ENCODE measurements around the gene LHX6. TPM values are rescaled to one million over a fixed set of nuclear protein-coding genes. Genes with fewer than 3 reads are reported as not detected.

Gene LHX6
- total and polyA plus RNA-seq, 2 donors, result 0.47 to 1.1 TPM

DNA sequence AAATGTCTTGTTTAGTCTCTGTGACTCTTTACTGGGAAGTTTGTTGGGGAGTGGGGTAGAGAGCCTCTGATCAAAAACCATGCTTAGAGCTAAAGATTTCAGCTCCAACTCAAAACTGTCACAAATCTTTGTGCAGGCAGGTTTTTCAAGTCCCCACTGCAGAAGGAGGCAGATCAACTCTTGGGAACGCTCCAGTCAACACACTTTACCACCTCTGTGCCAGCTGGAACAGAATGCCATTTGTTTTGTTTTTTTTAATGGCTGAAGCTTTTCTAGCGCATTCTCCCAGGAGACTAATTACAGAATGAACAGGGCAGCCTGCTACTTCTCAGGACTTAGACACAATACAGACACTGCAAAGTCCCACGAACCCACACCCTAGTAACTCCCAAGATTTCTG, 17.9 kb upstream of the LHX6 start:
- no peak overlapping the region for H3K27ac ChIP-seq (ENCODE audit: low read depth in 1 of 2, low read length in 1 of 2)
- H3K4me1 ChIP-seq (ENCODE audit: control insufficient read depth in 2 of 2, insufficient read depth in 2 of 2, low read length in 2 of 2), result no peaks in the 10 kb centered on the region
- no peaks in the 10 kb centered on the region for H3K9me3 ChIP-seq (ENCODE audit: control insufficient read depth in 2 of 2, insufficient read depth in 1 of 2, low read length in 1 of 2)
- peaks cover 44 to 73% of the 10 kb centered on the region in 2 donors for H3K36me3 ChIP-seq (ENCODE audit: control insufficient read depth in 2 of 2, insufficient read depth in 2 of 2, low read length in 1 of 2)
- H3K4me3 ChIP-seq (ENCODE audit: low read length in 2 of 2), result no peak overlapping the region
- DNase-seq (ENCODE audit: low read depth in 6 of 9, low spot score in 9 of 9), result no peak
- H3K27me3 ChIP-seq (ENCODE audit: control insufficient read depth in 2 of 2, insufficient read depth in 1 of 2, low read length in 1 of 2), result no peaks in the 10 kb centered on the region
- 97% methylated on average over 3 of the region's 3 CpGs for WGBS

DNA sequence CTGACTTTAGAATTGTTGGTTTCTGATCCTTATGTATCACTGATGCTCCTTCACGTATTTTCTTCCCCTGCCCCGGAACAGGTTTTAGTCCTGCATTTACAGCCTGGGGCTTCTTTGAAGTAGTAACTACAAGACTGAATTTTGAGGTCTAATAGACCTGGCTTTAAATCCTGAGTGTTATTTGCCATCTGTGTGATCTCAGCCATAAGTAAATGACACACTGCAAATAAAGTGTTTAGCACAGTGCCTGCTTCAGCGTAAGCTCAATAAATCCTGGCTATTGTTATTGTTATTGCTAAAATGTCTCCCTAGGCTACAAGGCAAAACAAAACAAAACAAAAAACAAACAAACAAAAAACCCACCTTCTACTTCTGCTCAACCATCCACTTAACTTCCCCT, 15.6 kb upstream of the LHX6 start:
- Histone ChIP-seq H3K9me3 (ENCODE audit: control insufficient read depth in 2 of 2, insufficient read depth in 1 of 2, low read length in 1 of 2) (no peaks in the 10 kb centered on the region), H3K27ac (ENCODE audit: low read depth in 1 of 2, low read length in 1 of 2) (no peak overlapping the region), H3K4me3 (ENCODE audit: low read length in 2 of 2) (no peak overlapping the region), H3K27me3 (ENCODE audit: control insufficient read depth in 2 of 2, insufficient read depth in 1 of 2, low read length in 1 of 2) (no peaks in the 10 kb centered on the region), H3K36me3 (ENCODE audit: control insufficient read depth in 2 of 2, insufficient read depth in 2 of 2, low read length in 1 of 2) (peaks cover 39 to 79% of the 10 kb centered on the region in 2 donors), H3K4me1 (ENCODE audit: control insufficient read depth in 2 of 2, insufficient read depth in 2 of 2, low read length in 2 of 2) (no peaks in the 10 kb centered on the region)
- WGBS, result 98% methylated on average over 3 of the region's 3 CpGs
- DNase-seq (ENCODE audit: low read depth in 6 of 9, low spot score in 9 of 9), result no peak

DNA sequence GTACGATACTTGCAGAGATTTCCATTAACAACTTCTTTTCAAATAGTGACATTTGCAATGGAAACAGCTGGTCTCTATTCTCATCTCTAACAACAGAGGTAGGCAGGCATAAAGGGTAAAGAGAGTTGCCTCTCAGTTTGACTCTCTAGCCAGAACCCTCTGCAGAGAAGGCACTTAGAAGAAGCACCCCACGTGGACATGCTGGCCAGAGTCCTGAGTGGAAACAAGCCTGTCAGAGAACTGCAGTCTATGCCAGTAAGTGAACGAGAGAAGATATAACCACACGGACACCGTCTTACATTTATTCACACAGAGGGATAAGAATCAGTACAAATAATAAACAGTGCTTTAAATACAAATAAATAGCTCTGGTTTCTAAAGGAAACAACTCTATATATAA, 11.0 kb upstream of the LHX6 start:
- peaks cover 20 to 46% of the 10 kb centered on the region in 2 donors for H3K36me3 ChIP-seq (ENCODE audit: control insufficient read depth in 2 of 2, insufficient read depth in 2 of 2, low read length in 1 of 2)
- 96% methylated on average over 5 of the region's 5 CpGs for WGBS
- H3K27ac ChIP-seq (ENCODE audit: low read depth in 1 of 2, low read length in 1 of 2), result no peak overlapping the region
- no peaks in the 10 kb centered on the region for H3K9me3 ChIP-seq (ENCODE audit: control insufficient read depth in 2 of 2, insufficient read depth in 1 of 2, low read length in 1 of 2)
- no peaks in the 10 kb centered on the region for H3K27me3 ChIP-seq (ENCODE audit: control insufficient read depth in 2 of 2, insufficient read depth in 1 of 2, low read length in 1 of 2)
- H3K4me3 ChIP-seq (ENCODE audit: low read length in 2 of 2), result no peak overlapping the region
- DNase-seq (ENCODE audit: low read depth in 6 of 9, low spot score in 9 of 9), result no peak
- H3K4me1 ChIP-seq (ENCODE audit: control insufficient read depth in 2 of 2, insufficient read depth in 2 of 2, low read length in 2 of 2), result no peaks in the 10 kb centered on the region

DNA sequence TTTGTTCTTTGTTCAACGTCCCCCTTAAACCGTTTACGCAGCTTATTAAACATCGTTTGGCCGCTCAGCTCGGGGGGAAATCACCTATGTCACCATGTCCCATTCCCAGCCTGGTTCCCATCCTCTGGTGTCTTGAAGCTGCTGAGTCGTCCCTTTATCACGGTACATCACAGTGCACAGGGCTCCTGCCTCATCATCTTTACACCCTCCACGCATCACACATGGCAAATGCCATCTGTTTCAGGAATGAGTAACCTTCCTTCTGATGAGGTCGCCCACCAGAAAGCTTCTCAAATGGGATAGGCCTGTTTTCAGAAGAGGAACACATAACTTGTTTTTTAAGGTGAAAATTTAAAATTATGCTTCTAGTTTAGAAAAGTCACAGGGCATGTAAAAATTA, 7.9 kb upstream of the LHX6 start:
- no peak overlapping the region for H3K4me3 ChIP-seq (ENCODE audit: low read length in 2 of 2)
- H3K27me3 ChIP-seq (ENCODE audit: control insufficient read depth in 2 of 2, insufficient read depth in 1 of 2, low read length in 1 of 2), result peaks cover 4 to 19% of the 10 kb centered on the region in 2 donors
- no peak for DNase-seq (ENCODE audit: low read depth in 6 of 9, low spot score in 9 of 9)
- H3K4me1 ChIP-seq (ENCODE audit: control insufficient read depth in 2 of 2, insufficient read depth in 2 of 2, low read length in 2 of 2), result no peaks in the 10 kb centered on the region
- H3K27ac ChIP-seq (ENCODE audit: low read depth in 1 of 2, low read length in 1 of 2), result no peak overlapping the region
- H3K36me3 ChIP-seq (ENCODE audit: control insufficient read depth in 2 of 2, insufficient read depth in 2 of 2, low read length in 1 of 2), result peaks cover 5 to 20% of the 10 kb centered on the region in 2 donors
- WGBS, result 95% methylated on average over 10 of the region's 10 CpGs
- H3K9me3 ChIP-seq (ENCODE audit: control insufficient read depth in 2 of 2, insufficient read depth in 1 of 2, low read length in 1 of 2), result no peaks in the 10 kb centered on the region

DNA sequence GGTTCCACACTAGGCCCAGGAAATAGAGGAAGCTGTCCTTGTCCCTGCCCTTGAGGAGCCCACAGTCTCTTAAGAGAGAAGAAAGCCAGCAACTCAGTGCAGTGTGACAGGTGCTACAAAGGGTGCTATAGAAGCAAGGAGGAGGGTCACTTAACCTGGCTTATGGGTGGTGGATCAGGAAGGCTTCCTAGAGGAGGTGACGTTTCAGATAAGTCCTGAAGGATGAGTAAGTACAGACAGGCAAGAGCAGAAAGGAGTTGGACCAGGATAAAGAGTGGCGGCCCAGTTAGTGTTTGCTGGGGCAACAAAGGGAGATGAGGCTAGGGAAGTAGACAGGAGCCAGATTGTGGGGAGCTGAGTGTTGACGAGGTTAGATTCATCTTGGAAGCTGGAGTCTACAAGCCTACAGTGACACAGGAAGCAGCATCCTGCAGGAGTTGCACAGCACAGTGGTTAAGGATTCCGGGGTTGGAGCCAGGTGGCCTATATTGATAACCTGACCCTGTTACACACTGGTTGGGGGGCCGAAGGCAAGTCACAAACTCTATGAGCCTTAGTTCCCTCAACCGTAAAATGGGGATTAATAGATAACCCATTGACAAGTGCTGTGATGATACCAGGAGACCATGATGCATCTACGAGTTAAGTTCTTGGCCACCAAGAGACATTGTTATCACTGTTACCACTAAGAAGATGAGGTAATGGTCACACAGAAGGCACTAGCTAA, 5.4 kb upstream of the LHX6 start:
- Histone ChIP-seq H3K4me3 (ENCODE audit: low read length in 2 of 2) (no peak overlapping the region), H3K27ac (ENCODE audit: low read depth in 1 of 2, low read length in 1 of 2) (no peak overlapping the region), H3K4me1 (ENCODE audit: control insufficient read depth in 2 of 2, insufficient read depth in 2 of 2, low read length in 2 of 2) (no peaks in the 10 kb centered on the region), H3K9me3 (ENCODE audit: control insufficient read depth in 2 of 2, insufficient read depth in 1 of 2, low read length in 1 of 2) (no peaks in the 10 kb centered on the region), H3K27me3 (ENCODE audit: control insufficient read depth in 2 of 2, insufficient read depth in 1 of 2, low read length in 1 of 2) (peaks cover 24 to 44% of the 10 kb centered on the region in 2 donors), H3K36me3 (ENCODE audit: control insufficient read depth in 2 of 2, insufficient read depth in 2 of 2, low read length in 1 of 2) (peaks cover 0 to 3% of the 10 kb centered on the region in 2 donors)
- WGBS, result 93% methylated on average over 7 of the region's 7 CpGs
- DNase-seq (ENCODE audit: low read depth in 6 of 9, low spot score in 9 of 9), result no peak

- WGBS, result 90% methylated on average over 6 of the region's 6 CpGs
Observed at GRCh38 chr9:122232796-122233306, 4.1 kb upstream of the LHX6 start.

DNA sequence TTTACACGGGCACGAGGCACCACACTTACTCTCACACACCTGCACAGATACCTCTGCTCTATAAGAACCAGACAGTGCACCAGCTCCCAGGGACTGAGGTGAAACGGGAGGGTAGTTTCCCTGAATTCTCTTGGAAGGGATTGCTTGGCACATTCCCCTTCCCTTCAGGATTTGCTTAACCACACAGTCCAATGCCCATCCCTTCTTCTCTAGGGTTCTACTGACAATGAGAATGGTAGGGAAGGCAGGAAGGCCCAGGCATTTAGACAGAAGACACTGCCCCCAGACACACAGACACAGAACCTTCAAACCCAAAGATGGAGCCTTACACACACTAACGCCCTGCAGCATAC, 704 bp upstream of the LHX6 start:
- Histone ChIP-seq H3K27me3 (ENCODE audit: control insufficient read depth in 2 of 2, insufficient read depth in 1 of 2, low read length in 1 of 2) (peaks cover 71 to 91% of the 10 kb centered on the region in 2 donors), H3K4me3 (ENCODE audit: low read length in 2 of 2) (no peak overlapping the region), H3K9me3 (ENCODE audit: control insufficient read depth in 2 of 2, insufficient read depth in 1 of 2, low read length in 1 of 2) (peaks cover 0 to 2% of the 10 kb centered on the region in 2 donors), H3K27ac (ENCODE audit: low read depth in 1 of 2, low read length in 1 of 2) (no peak overlapping the region), H3K36me3 (ENCODE audit: control insufficient read depth in 2 of 2, insufficient read depth in 2 of 2, low read length in 1 of 2) (no peaks in the 10 kb centered on the region), H3K4me1 (ENCODE audit: control insufficient read depth in 2 of 2, insufficient read depth in 2 of 2, low read length in 2 of 2) (no peaks in the 10 kb centered on the region)
- no peak for DNase-seq (ENCODE audit: low read depth in 6 of 9, low spot score in 9 of 9)
- WGBS, result 82% methylated on average over 4 of the region's 4 CpGs

More at GRCh38 chr9:122232796-122233306, 4.1 kb upstream of the LHX6 start:
- no peaks in the 10 kb centered on the region for H3K4me1 ChIP-seq (ENCODE audit: control insufficient read depth in 2 of 2, insufficient read depth in 2 of 2, low read length in 2 of 2)
- H3K36me3 ChIP-seq (ENCODE audit: control insufficient read depth in 2 of 2, insufficient read depth in 2 of 2, low read length in 1 of 2), result no peaks in the 10 kb centered on the region
- DNase-seq (ENCODE audit: low read depth in 6 of 9, low spot score in 9 of 9), result no peak
- H3K27me3 ChIP-seq (ENCODE audit: control insufficient read depth in 2 of 2, insufficient read depth in 1 of 2, low read length in 1 of 2), result peaks cover 37 to 57% of the 10 kb centered on the region in 2 donors
- H3K27ac ChIP-seq (ENCODE audit: low read depth in 1 of 2, low read length in 1 of 2), result no peak overlapping the region
- no peak overlapping the region for H3K4me3 ChIP-seq (ENCODE audit: low read length in 2 of 2)
- no peaks in the 10 kb centered on the region for H3K9me3 ChIP-seq (ENCODE audit: control insufficient read depth in 2 of 2, insufficient read depth in 1 of 2, low read length in 1 of 2)

- no peak overlapping the region for H3K27ac ChIP-seq (ENCODE audit: low read depth in 1 of 2, low read length in 1 of 2)
- no peaks in the 10 kb centered on the region for H3K36me3 ChIP-seq (ENCODE audit: control insufficient read depth in 2 of 2, insufficient read depth in 2 of 2, low read length in 1 of 2)
- peaks cover 0 to 2% of the 10 kb centered on the region in 2 donors for H3K9me3 ChIP-seq (ENCODE audit: control insufficient read depth in 2 of 2, insufficient read depth in 1 of 2, low read length in 1 of 2)
- under 1% methylated on average over 38 of the region's 38 CpGs for WGBS
- no peaks in the 10 kb centered on the region for H3K4me1 ChIP-seq (ENCODE audit: control insufficient read depth in 2 of 2, insufficient read depth in 2 of 2, low read length in 2 of 2)
- no peak for DNase-seq (ENCODE audit: low read depth in 6 of 9, low spot score in 9 of 9)
- peaks cover 75 to 98% of the 10 kb centered on the region in 2 donors for H3K27me3 ChIP-seq (ENCODE audit: control insufficient read depth in 2 of 2, insufficient read depth in 1 of 2, low read length in 1 of 2)
- H3K4me3 ChIP-seq (ENCODE audit: low read length in 2 of 2), result peak overlapping the region in 1 of 2 donors; percentile 31
Observed at GRCh38 chr9:122228191-122228567, 578 bp downstream of the LHX6 start.

DNA sequence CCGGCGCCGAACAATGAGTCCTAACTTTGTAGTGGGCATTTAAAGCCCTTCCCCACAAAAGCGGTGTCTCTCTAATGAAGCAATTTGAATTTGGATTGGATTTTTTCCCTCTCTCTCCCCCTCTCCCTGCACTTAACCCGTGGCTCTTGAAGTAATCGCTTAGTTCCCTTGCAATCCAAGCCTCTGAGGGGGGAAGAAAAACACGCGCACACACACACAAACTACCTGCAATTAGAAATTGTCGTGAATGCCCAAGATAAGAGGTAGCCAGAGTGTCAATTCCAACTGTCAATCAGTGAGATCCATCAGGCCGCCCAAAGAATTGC, 1.2 kb downstream of the LHX6 start:
- Histone ChIP-seq H3K9me3 (ENCODE audit: control insufficient read depth in 2 of 2, insufficient read depth in 1 of 2, low read length in 1 of 2) (peaks cover 0 to 2% of the 10 kb centered on the region in 2 donors), H3K27ac (ENCODE audit: low read depth in 1 of 2, low read length in 1 of 2) (no peak overlapping the region), H3K4me3 (ENCODE audit: low read length in 2 of 2) (no peak overlapping the region), H3K4me1 (ENCODE audit: control insufficient read depth in 2 of 2, insufficient read depth in 2 of 2, low read length in 2 of 2) (no peaks in the 10 kb centered on the region), H3K36me3 (ENCODE audit: control insufficient read depth in 2 of 2, insufficient read depth in 2 of 2, low read length in 1 of 2) (no peaks in the 10 kb centered on the region), H3K27me3 (ENCODE audit: control insufficient read depth in 2 of 2, insufficient read depth in 1 of 2, low read length in 1 of 2) (peaks cover 72 to 99% of the 10 kb centered on the region in 2 donors)
- DNase-seq (ENCODE audit: low read depth in 6 of 9, low spot score in 9 of 9), result no peak
- 22% methylated on average over 10 of the region's 10 CpGs for WGBS

All from thymus (tissue), 11 donors.